ENCODE measurements around the gene FAM131A. TPM values are rescaled to one million over a fixed set of nuclear protein-coding genes. Genes with fewer than 3 reads are reported as not detected.

The FAM131A gene
- polyA plus RNA-seq: 2.6 TPM

- H3K27ac Mint-ChIP-seq: peak within 1 kb of the TSS; percentile 61 to 92 (median 87)
- peaks cover 5 to 23% (median 17%) of the 10 kb centered on the region in 3 donors for H3K4me1 Mint-ChIP-seq
- H3K27me3 Mint-ChIP-seq: no peaks in the 10 kb centered on the region
- H3K4me3 Mint-ChIP-seq: peak within 1 kb of the TSS; percentile 83 to 96 (median 90)
- peaks cover 8% of the 10 kb centered on the region for H3K36me3 Mint-ChIP-seq
- no peaks in the 10 kb centered on the region for H3K9me3 Mint-ChIP-seq
Observed at GRCh38 chr3:184337399-184337714, at the start of gene FAM131A. Gene FAM131A, plus strand, starts transcription at chr3:184337600. Its CDS starts 31 bp downstream, at chr3:184337631.

DNA sequence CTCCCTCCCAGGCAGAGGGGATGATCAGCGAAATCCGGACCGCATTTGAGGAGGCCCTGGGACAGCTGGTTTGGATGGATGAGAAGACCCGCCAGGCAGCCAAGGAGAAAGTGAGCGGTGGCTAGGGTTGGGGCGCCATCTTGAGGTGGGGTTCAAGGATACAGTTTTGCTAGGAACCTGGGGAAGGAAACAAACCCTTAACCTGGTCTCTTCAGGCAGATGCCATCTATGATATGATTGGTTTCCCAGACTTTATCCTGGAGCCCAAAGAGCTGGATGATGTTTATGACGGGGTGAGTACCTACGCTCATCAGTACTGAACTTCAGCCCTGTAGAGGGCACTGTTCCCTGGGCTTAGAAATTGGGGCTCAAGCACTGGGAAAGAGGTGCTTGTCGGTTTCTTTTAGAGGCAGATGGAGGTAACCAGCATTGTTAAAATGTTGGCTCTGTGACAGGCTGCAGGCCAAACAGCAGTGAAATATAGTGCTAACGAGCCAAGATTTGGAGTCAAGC, 47.9 kb upstream of the FAM131A start:
- H3K36me3 Mint-ChIP-seq: no peaks in the 10 kb centered on the region
- no peak overlapping the region for H3K27ac Mint-ChIP-seq
- H3K9me3 Mint-ChIP-seq: no peaks in the 10 kb centered on the region
- peak overlapping the region in 1 of 4 donors; percentile 8 for H3K4me3 Mint-ChIP-seq
- H3K4me1 Mint-ChIP-seq: peaks cover 0 to 1% (median 0%) of the 10 kb centered on the region in 3 donors
- H3K27me3 Mint-ChIP-seq: peaks cover 14% of the 10 kb centered on the region

DNA sequence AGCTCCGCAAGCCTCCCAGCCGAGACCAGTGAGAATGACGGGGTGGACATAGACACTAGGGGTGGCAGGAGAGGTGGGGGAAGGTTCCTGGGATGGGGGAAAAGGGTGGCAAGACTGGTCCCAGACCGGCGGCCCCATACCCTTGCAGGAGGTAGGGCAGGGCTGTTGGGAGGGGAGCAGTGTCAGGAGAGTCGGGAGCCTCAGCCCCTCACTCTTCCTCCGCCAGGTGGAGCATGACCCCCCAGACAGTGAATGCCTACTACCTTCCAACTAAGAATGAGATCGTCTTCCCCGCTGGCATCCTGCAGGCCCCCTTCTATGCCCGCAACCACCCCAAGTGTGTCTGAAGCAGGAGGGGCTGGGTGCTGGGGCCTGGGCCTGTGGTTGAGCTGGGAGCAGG, 47.1 kb upstream of the FAM131A start:
- no peaks in the 10 kb centered on the region for H3K36me3 Mint-ChIP-seq
- H3K27ac Mint-ChIP-seq: no peak overlapping the region
- H3K4me1 Mint-ChIP-seq: no peaks in the 10 kb centered on the region
- H3K9me3 Mint-ChIP-seq: no peaks in the 10 kb centered on the region
- no peak overlapping the region for H3K4me3 Mint-ChIP-seq
- peaks cover 14% of the 10 kb centered on the region for H3K27me3 Mint-ChIP-seq

- H3K4me1 Mint-ChIP-seq: no peaks in the 10 kb centered on the region
- H3K27me3 Mint-ChIP-seq: peaks cover 12% of the 10 kb centered on the region
- no peak overlapping the region for H3K27ac Mint-ChIP-seq
- H3K36me3 Mint-ChIP-seq: no peaks in the 10 kb centered on the region
- H3K9me3 Mint-ChIP-seq: no peaks in the 10 kb centered on the region
- H3K4me3 Mint-ChIP-seq: peak overlapping the region in 1 of 4 donors; percentile 17
Observed at GRCh38 chr3:184291044-184291737, 46.2 kb upstream of the FAM131A start.

DNA sequence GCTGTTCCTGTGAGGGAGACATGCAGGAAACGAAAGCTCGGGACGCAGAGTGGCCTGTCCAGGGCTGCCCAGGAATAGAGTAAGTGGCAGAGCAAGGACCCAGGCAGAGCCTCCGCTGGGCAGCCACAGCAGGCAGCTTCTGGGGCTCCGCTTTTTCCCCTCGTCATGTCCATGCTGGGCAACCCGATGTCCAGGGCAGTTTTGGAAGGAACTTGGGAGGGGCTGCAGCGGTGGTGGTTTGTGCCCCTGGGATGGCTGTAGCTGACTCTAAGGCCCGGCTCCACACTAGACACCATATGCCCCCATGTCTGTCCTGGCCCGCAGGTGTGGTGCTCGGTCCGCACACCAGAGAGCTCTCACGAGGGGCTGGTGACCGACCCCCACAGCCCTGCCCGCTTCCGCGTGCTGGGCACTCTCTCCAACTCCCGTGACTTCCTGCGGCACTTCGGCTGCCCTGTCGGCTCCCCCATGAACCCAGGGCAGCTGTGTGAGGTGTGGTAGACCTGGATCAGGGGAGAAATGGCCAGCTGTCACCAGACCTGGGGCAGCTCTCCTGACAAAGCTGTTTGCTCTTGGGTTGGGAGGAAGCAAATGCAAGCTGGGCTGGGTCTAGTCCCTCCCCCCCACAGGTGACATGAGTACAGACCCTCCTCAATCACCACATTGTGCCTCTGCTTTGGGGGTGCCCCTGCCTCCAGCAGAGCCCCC, 45.5 kb upstream of the FAM131A start:
- H3K36me3 Mint-ChIP-seq: no peaks in the 10 kb centered on the region
- no peaks in the 10 kb centered on the region for H3K9me3 Mint-ChIP-seq
- peak overlapping the region in 1 of 3 donors; percentile 23 for H3K27ac Mint-ChIP-seq
- H3K4me3 Mint-ChIP-seq: no peak overlapping the region
- peaks cover 12% of the 10 kb centered on the region for H3K27me3 Mint-ChIP-seq
- H3K4me1 Mint-ChIP-seq: no peaks in the 10 kb centered on the region

DNA sequence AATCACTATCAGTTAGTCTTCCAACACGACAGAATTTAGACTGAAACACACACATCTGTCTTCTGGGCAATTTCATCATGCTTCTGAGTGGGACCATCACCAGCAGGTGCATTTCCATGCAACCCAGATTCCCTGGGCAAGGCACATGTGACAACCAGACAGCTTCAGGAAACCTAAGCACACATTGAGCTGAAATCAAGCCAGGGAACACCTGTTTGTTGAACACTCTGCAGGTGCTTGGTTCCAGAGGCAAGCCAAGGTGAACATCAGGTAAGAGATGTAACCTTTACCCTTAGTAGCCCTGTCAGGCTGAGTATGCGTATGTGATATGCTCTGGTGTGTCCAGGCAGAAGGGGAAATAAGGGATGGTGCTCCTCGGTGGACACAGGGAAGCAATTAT, 41.6 kb upstream of the FAM131A start:
- H3K4me1 Mint-ChIP-seq: peaks cover 6 to 18% (median 9%) of the 10 kb centered on the region in 3 donors
- H3K9me3 Mint-ChIP-seq: no peaks in the 10 kb centered on the region
- peak overlapping the region in 1 of 4 donors; percentile 70 for H3K4me3 Mint-ChIP-seq
- H3K36me3 Mint-ChIP-seq: no peaks in the 10 kb centered on the region
- no peak overlapping the region for H3K27ac Mint-ChIP-seq
- H3K27me3 Mint-ChIP-seq: no peaks in the 10 kb centered on the region

GRCh38 chr3:184296616-184297015, 40.8 kb upstream of the FAM131A start:
- Mint-ChIP-seq H3K4me1 (peaks cover 6 to 18% (median 9%) of the 10 kb centered on the region in 3 donors), H3K27ac (no peak overlapping the region), H3K9me3 (no peaks in the 10 kb centered on the region), H3K4me3 (peak overlapping the region in 1 of 4 donors; percentile 87), H3K27me3 (no peaks in the 10 kb centered on the region), H3K36me3 (no peaks in the 10 kb centered on the region)

DNA sequence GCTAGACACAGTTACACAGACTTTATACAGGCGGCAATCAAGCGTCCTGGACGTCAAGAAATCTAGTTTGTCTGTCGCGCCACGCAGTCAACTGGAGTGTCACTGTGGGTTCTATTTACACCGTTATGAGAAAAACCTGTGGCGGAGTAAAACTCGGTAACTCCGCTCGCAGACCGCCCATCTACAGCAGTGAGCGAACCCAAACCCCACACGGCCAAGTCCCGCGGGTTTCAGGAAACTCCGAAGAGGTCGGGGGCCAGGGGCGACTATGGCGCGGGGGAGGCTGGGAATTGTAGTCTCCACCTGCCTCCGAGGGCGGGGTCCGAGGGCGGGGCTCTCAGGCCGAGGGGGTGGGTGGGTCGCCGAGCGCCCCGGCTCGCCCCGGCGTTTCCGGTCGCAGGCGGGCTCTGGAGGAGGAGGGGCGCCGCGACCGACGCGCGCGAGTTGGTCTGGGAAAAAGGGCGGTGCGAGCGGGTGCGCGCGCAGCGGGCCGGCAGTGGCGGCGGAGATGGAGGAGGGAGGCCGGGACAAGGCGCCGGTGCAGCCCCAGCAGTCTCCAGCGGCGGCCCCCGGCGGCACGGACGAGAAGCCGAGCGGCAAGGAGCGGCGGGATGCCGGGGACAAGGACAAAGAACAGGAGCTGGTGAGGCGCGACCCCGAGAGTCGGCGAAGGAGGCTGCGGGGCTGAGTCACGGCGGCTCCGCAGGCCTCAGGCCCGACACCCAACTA, 38.5 kb upstream of the FAM131A start, which contains the start of gene PSMD2:
PSMD2 (plus strand) TSS at position 483 of the 729 bp plus-strand sequence; CDS start at position 509, 26 bp downstream.
- Mint-ChIP-seq H3K9me3 (no peaks in the 10 kb centered on the region), H3K4me3 (peak within 1 kb of the TSS; percentile 87 to 97 (median 93)), H3K4me1 (peaks cover 6 to 18% (median 12%) of the 10 kb centered on the region in 3 donors), H3K27ac (peak within 1 kb of the TSS; percentile 46 to 93 (median 84)), H3K27me3 (no peaks in the 10 kb centered on the region), H3K36me3 (no peaks in the 10 kb centered on the region)

DNA sequence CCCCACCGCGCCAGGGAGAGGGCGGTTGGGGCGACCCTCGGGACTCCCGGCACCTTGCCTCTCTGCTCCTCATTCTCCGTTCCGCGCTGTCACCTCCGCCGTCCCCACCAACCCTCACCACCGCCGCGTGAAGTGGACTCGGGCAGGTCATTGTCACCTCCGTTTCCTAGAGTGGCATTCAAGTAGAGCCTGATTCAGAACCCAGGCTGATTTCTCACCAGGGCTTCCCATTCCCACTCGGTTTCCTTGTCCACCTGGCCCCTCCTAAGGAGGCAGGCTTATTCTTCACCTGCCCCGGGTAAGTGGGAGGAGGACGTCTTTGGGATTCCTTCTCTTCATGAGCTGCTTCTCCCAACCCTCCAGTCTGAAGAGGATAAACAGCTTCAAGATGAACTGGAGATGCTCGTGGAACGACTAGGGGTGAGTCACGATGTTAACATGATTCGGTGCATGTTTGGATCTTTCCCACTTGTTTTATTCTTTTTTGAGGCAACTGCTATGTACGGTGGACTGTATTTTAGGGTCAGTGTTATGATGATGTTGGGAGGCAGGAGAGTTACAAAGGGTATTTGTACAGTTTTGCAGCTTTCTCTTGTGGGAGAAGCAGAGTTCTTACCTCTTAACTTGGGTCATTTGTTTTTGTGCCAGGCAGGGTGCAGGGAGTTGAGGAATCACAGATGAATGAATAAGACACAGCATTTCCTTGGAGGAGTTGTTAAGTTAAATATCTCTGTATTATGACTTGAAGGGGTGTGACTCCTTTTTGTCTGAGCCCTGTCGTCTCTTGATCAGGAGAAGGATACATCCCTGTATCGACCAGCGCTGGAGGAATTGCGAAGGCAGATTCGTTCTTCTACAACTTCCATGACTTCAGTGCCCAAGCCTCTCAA, 37.7 kb upstream of the FAM131A start:
- Mint-ChIP-seq H3K27ac (peak overlapping the region; percentile 46 to 84 (median 84)), H3K4me3 (peak overlapping the region; percentile 87 to 97 (median 93)), H3K27me3 (no peaks in the 10 kb centered on the region), H3K9me3 (no peaks in the 10 kb centered on the region), H3K4me1 (peaks cover 6 to 18% (median 12%) of the 10 kb centered on the region in 3 donors), H3K36me3 (peaks cover 2% of the 10 kb centered on the region)

DNA sequence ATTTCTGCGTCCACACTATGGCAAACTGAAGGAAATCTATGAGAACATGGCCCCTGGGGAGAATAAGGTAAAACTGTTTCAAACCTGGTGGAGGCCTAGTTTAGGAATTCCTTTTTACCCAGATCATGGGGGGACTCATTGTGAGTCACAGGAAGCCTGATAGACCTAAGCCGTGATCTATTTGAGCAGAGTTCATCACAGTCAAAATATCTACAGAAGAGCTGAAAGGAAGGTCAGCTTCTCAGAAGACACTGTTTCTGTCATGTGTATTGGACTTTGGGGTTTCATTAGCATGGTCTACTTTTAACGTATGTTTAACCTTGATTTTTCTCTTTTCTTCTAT, 37.1 kb upstream of the FAM131A start:
- Mint-ChIP-seq H3K36me3 (peaks cover 2% of the 10 kb centered on the region), H3K4me1 (peaks cover 6 to 18% (median 12%) of the 10 kb centered on the region in 3 donors), H3K9me3 (no peaks in the 10 kb centered on the region), H3K4me3 (peak overlapping the region; percentile 87 to 97 (median 93)), H3K27me3 (no peaks in the 10 kb centered on the region), H3K27ac (peak overlapping the region in 2 of 3 donors; percentile 46 to 84)

GRCh38 chr3:184305577-184305976, 31.8 kb upstream of the FAM131A start:
- Mint-ChIP-seq H3K27ac (peak overlapping the region in 1 of 3 donors; percentile 11), H3K4me1 (peaks cover 0 to 4% (median 2%) of the 10 kb centered on the region in 3 donors), H3K27me3 (no peaks in the 10 kb centered on the region), H3K4me3 (peak overlapping the region in 1 of 4 donors; percentile 30), H3K9me3 (no peaks in the 10 kb centered on the region), H3K36me3 (peaks cover 2% of the 10 kb centered on the region)

DNA sequence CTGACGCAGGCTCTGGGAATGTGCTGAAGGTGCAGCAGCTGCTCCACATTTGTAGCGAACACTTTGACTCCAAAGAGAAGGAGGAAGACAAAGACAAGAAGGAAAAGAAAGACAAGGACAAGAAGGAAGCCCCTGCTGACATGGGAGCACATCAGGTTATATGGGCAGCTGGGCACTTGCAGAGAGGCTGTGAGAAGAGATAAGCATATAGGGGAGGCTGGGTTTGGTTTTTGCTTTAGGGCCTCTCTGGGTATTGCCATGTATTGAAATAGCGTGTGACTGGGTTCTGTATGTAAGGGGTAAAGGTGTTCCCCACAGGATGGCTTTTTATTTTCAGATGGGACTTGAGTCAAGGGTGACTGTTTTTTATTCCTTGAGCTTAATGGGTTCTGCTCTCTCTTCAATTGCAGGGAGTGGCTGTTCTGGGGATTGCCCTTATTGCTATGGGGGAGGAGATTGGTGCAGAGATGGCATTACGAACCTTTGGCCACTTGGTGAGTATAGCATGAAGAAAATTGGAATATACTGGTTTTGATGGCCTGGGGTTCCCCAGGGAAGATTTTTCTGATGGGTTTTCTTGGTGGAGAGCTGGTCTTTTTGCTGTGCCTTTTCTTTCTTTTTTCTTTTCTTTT, 30.9 kb upstream of the FAM131A start:
- Mint-ChIP-seq H3K4me1 (peaks cover 0 to 3% (median 0%) of the 10 kb centered on the region in 3 donors), H3K4me3 (no peak overlapping the region), H3K9me3 (no peaks in the 10 kb centered on the region), H3K27ac (no peak overlapping the region), H3K27me3 (no peaks in the 10 kb centered on the region), H3K36me3 (peaks cover 2% of the 10 kb centered on the region)

DNA sequence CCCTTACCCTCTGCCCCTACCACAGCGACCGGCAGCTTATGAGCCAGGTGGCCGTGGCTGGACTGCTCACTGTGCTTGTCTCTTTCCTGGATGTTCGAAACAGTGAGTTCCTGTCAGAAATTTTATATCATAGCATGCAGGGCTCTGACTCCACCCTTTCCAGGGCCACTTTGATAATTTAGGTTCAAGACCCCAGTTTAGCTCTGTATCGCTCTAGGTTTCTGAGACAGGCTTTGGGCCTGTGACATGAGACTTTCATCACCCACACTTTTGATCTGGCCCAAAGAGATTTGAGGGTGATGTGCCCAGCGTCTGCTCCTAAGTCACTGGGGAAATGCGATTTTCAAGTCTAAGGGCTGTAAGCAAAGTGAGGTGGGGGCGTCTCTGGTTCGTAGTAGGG, 29.5 kb upstream of the FAM131A start:
- Mint-ChIP-seq H3K9me3 (no peaks in the 10 kb centered on the region), H3K4me3 (peak overlapping the region in 1 of 4 donors; percentile 62), H3K36me3 (peaks cover 2% of the 10 kb centered on the region), H3K4me1 (no peaks in the 10 kb centered on the region), H3K27ac (no peak overlapping the region), H3K27me3 (no peaks in the 10 kb centered on the region)

GRCh38 chr3:184308744-184309143, 28.7 kb upstream of the FAM131A start:
- no peaks in the 10 kb centered on the region for H3K4me1 Mint-ChIP-seq
- peaks cover 2% of the 10 kb centered on the region for H3K36me3 Mint-ChIP-seq
- no peak overlapping the region for H3K27ac Mint-ChIP-seq
- H3K4me3 Mint-ChIP-seq: peak overlapping the region in 1 of 4 donors; percentile 62
- no peaks in the 10 kb centered on the region for H3K27me3 Mint-ChIP-seq
- H3K9me3 Mint-ChIP-seq: no peaks in the 10 kb centered on the region

All from IgD-negative memory B cell (primary cell).